ENCODE measurements around the gene RANBP3. TPM values are rescaled to one million over a fixed set of nuclear protein-coding genes. Genes with fewer than 3 reads are reported as not detected.

RANBP3 gene
- total RNA-seq, 1 donor from 2014 or later: 98.5 TPM

DNA sequence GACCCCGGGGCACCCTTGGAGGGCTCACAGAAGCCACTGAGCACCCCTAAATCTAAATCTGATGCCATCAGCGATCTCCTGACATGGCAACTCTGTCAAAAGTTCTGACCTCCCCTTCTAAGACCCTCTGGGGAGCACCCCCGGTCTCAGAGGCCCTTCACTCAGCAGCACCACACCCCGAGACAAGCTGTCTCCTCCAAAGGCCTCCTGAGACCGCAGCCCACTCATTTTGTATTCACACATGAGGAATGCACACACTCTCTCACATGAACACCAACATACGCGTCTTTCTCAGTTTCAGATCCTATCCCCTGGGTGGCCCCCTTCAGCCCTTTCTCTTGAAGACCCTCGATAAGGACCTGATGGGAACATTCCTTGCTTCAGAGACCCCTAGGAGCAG lies 77.0 kb downstream of the RANBP3 start:
- POLR2A ChIA-PET: no interaction called here
- TF ChIP-seq, protein P1, sequence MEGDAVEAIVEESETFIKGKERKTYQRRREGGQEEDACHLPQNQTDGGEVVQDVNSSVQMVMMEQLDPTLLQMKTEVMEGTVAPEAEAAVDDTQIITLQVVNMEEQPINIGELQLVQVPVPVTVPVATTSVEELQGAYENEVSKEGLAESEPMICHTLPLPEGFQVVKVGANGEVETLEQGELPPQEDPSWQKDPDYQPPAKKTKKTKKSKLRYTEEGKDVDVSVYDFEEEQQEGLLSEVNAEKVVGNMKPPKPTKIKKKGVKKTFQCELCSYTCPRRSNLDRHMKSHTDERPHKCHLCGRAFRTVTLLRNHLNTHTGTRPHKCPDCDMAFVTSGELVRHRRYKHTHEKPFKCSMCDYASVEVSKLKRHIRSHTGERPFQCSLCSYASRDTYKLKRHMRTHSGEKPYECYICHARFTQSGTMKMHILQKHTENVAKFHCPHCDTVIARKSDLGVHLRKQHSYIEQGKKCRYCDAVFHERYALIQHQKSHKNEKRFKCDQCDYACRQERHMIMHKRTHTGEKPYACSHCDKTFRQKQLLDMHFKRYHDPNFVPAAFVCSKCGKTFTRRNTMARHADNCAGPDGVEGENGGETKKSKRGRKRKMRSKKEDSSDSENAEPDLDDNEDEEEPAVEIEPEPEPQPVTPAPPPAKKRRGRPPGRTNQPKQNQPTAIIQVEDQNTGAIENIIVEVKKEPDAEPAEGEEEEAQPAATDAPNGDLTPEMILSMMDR (IDR thresholded peaks at IDR 0.05): no peak
- Mint-ChIP-seq H3K4me1 (peaks cover 32% of the 10 kb centered on the region), H3K27ac (no peak overlapping the region), H3K27me3 (no peaks in the 10 kb centered on the region), H3K9me3 (no peaks in the 10 kb centered on the region), H3K4me3 (no peak overlapping the region), H3K36me3 (ENCODE audit: low read depth) (peaks cover 32% of the 10 kb centered on the region)
- CTCF ChIA-PET: no interaction called here
- no peak for DNase-seq
- no peak for ATAC-seq (ENCODE audit: low read depth)
- intact Hi-C loops (cut with micrococcal nuclease): loop anchor here (5.0 to 10.0 kb wide), 2 partner anchors 279 to 1634 kb away; partner anchors contain the start of genes PNPLA6, SAFB and SAFB2

- ChIA-PET POLR2A (no interaction called here), CTCF (no interaction called here)
- Mint-ChIP-seq H3K4me3 (peak overlapping the region; percentile 36), H3K27ac (no peak overlapping the region), H3K27me3 (no peaks in the 10 kb centered on the region), H3K4me1 (peaks cover 30% of the 10 kb centered on the region), H3K36me3 (ENCODE audit: low read depth) (peaks cover 42% of the 10 kb centered on the region), H3K9me3 (no peaks in the 10 kb centered on the region)
- intact Hi-C loops (cut with micrococcal nuclease): loop anchor here (5.0 to 10.0 kb wide), 2 partner anchors 278 to 1635 kb away; partner anchors contain the start of genes PNPLA6, SAFB and SAFB2
- TF ChIP-seq, protein P1 (IDR thresholded peaks at IDR 0.05): no peak
- ATAC-seq (ENCODE audit: low read depth) (no peak), DNase-seq (no peak)
Measured at GRCh38 chr19:5899728-5900526, 78.0 kb downstream of the RANBP3 start.

GRCh38 chr19:5897189-5897969 lies 80.6 kb downstream of the RANBP3 start:
- POLR2A ChIA-PET: no interaction called here
- H3K27ac Mint-ChIP-seq: no peak overlapping the region

GRCh38 chr19:5896365-5897076 lies 81.4 kb downstream of the RANBP3 start:
- Mint-ChIP-seq H3K36me3 (ENCODE audit: low read depth) (peaks cover 39% of the 10 kb centered on the region), H3K4me1 (peaks cover 15% of the 10 kb centered on the region), H3K27ac (no peak overlapping the region), H3K4me3 (no peak overlapping the region), H3K9me3 (no peaks in the 10 kb centered on the region), H3K27me3 (no peaks in the 10 kb centered on the region)
- intact Hi-C loops (cut with micrococcal nuclease): no loop called here
- ATAC-seq (ENCODE audit: low read depth) (no peak), DNase-seq (no peak)
- ChIA-PET POLR2A (no interaction called here), CTCF (no interaction called here)
- TF ChIP-seq, protein P1 (IDR thresholded peaks at IDR 0.05): no peak

More at GRCh38 chr19:5897189-5897969, 80.6 kb downstream of the RANBP3 start:
- no peak overlapping the region for H3K4me3 Mint-ChIP-seq
- no peaks in the 10 kb centered on the region for H3K27me3 Mint-ChIP-seq
- no peak for DNase-seq
- no peak for ATAC-seq (ENCODE audit: low read depth)
- peaks cover 39% of the 10 kb centered on the region for H3K36me3 Mint-ChIP-seq (ENCODE audit: low read depth)
- H3K9me3 Mint-ChIP-seq: no peaks in the 10 kb centered on the region
- intact Hi-C loops (cut with micrococcal nuclease): no loop called here
- CTCF ChIA-PET: no interaction called here
- TF ChIP-seq, protein P1 (IDR thresholded peaks at IDR 0.05): no peak
- peaks cover 17% of the 10 kb centered on the region for H3K4me1 Mint-ChIP-seq

Measured in activated B cell treated with CpG ODN at 0.5 μM for 24 hours (primary cell).